C4-2B (cell line): ENCODE data around the gene AREG.

Source experiments
- CTCF ChIP-seq: fragments of 450-650 bp; conservative IDR thresholded peaks from 2 replicates; pipeline ENCODE4 v1.5.1; 2017; ENCODE audit warnings: mild to moderate bottlenecking
- ZFX ChIP-seq: fragments of 450-650 bp; IDR thresholded peaks from 2 replicates; pipeline ENCODE4 v1.6.1; 2017

GRCh38 chr4:74412225-74412624 lies 32.7 kb upstream of the AREG start:
- TF ChIP-seq CTCF (no peak), ZFX (no peak)
